ENCODE results near the gene DHX8.

Gene DHX8

GRCh38 chr17:43530288-43531081 is 46.7 kb downstream of the DHX8 start:
- TF ChIP-seq SIN3A (IDR thresholded peaks at IDR 0.05; ENCODE audit: borderline replicate concordance, insufficient read depth, low read length) (peak; percentile 87; the same call in 1 of the 2 replicates), POLR2AphosphoS5 (IDR thresholded peaks at IDR 0.05; ENCODE audit: low read depth, low read length) (peak; percentile 93), FOXP2 (optimal IDR thresholded peaks at IDR 0.05; ENCODE audit: borderline replicate concordance, extremely low read depth, extremely low read length, insufficient read depth) (peak; percentile 85), TAF1 (IDR thresholded peaks at IDR 0.05; ENCODE audit: borderline replicate concordance, insufficient read depth, low read length) (no peak; the same call in 1 of the 2 replicates)

DNA sequence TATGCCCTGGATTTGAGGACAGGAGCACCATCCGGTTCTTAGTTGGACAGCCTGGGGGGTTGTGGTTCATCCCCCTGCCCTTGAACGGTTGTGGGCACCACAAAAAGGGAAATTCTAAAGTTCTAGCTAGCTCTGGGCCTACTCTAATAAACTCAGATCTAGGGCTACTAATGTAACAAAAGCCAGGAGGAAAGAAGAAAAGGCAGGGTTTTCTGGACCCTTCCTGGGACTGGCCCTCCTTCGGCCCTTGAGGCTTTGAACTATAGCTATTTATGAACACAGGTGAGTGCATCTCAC is 47.3 kb downstream of the DHX8 start:
- TF ChIP-seq FOXP2 (optimal IDR thresholded peaks at IDR 0.05; ENCODE audit: borderline replicate concordance, extremely low read depth, extremely low read length, insufficient read depth) = no peak
- no peak for TF ChIP-seq TAF1 (IDR thresholded peaks at IDR 0.05; ENCODE audit: borderline replicate concordance, insufficient read depth, low read length)
- TF ChIP-seq SIN3A (IDR thresholded peaks at IDR 0.05; ENCODE audit: borderline replicate concordance, insufficient read depth, low read length) = no peak
- TF ChIP-seq REST (IDR thresholded peaks at IDR 0.05; ENCODE audit: insufficient read depth in 1 of 2, low read depth in 2 of 2, low read length in 2 of 2) = no peak
- no peak for TF ChIP-seq POLR2AphosphoS5 (IDR thresholded peaks at IDR 0.05; ENCODE audit: low read depth, low read length)

DNA sequence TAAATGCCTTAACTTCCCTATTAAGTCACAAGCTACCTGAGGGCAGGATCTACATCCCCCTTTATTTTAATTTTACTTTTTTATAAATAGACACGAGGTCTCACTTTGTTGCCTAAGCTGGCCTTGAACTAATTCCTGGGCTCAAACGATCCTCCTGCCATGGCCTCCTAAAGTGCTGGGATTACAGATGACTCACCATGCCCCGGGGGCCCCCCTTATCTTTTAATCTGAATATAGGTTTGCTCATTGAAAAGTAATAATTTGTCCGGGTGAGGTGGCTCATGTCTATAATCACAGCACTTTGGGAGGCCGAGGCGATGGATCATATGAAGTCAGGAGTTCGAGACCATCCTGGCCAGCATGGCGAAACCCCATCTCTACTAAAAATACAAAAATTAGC is 48.2 kb downstream of the DHX8 start:
- TF ChIP-seq SIN3A (IDR thresholded peaks at IDR 0.05; ENCODE audit: borderline replicate concordance, insufficient read depth, low read length) = no peak
- TF ChIP-seq TAF1 (IDR thresholded peaks at IDR 0.05; ENCODE audit: borderline replicate concordance, insufficient read depth, low read length) = no peak
- TF ChIP-seq REST (IDR thresholded peaks at IDR 0.05; ENCODE audit: insufficient read depth in 1 of 2, low read depth in 2 of 2, low read length in 2 of 2) = 0 out of 4 replicates have a peak, but pooled peaks of 1 of the 2 experiments have one; percentile 23
- no peak for TF ChIP-seq POLR2AphosphoS5 (IDR thresholded peaks at IDR 0.05; ENCODE audit: low read depth, low read length)
- no peak for TF ChIP-seq FOXP2 (optimal IDR thresholded peaks at IDR 0.05; ENCODE audit: borderline replicate concordance, extremely low read depth, extremely low read length, insufficient read depth)

GRCh38 chr17:43532581-43532980 is 48.8 kb downstream of the DHX8 start:
- TF ChIP-seq SIN3A (IDR thresholded peaks at IDR 0.05; ENCODE audit: borderline replicate concordance, insufficient read depth, low read length) (no peak), FOXP2 (optimal IDR thresholded peaks at IDR 0.05; ENCODE audit: borderline replicate concordance, extremely low read depth, extremely low read length, insufficient read depth) (no peak), TAF1 (IDR thresholded peaks at IDR 0.05; ENCODE audit: borderline replicate concordance, insufficient read depth, low read length) (no peak), REST (IDR thresholded peaks at IDR 0.05; ENCODE audit: insufficient read depth in 1 of 2, low read depth in 2 of 2, low read length in 2 of 2) (no peak), POLR2AphosphoS5 (IDR thresholded peaks at IDR 0.05; ENCODE audit: low read depth, low read length) (no peak)

DNA sequence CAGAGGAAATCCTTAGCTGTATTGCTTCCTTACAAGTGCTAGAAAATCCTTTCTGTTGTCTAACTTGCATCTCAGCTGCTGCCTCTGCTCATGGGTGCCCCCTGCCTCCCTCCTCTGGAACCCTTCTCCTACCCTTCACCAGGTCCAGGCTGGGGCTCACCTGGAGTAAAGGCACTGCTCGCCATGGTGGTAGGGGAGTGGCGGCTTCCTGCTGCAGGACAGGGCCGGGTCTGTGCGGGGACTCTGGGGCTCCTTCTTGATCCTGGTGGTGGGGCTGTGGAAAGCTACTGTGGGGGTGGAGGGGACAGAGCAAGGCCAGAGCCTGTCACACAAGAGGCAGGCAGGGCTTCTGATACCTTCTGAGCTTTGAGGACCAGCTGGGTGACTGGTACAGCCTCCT is 49.9 kb downstream of the DHX8 start:
- no peak for TF ChIP-seq REST (IDR thresholded peaks at IDR 0.05; ENCODE audit: insufficient read depth in 1 of 2, low read depth in 2 of 2, low read length in 2 of 2)
- TF ChIP-seq FOXP2 (optimal IDR thresholded peaks at IDR 0.05; ENCODE audit: borderline replicate concordance, extremely low read depth, extremely low read length, insufficient read depth) = no peak
- no peak for TF ChIP-seq TAF1 (IDR thresholded peaks at IDR 0.05; ENCODE audit: borderline replicate concordance, insufficient read depth, low read length)
- TF ChIP-seq SIN3A (IDR thresholded peaks at IDR 0.05; ENCODE audit: borderline replicate concordance, insufficient read depth, low read length) = no peak
- peak; percentile 31; the same call in 1 of the 2 replicates for TF ChIP-seq POLR2AphosphoS5 (IDR thresholded peaks at IDR 0.05; ENCODE audit: low read depth, low read length)

Measured in PFSK-1 (cell line).